Duodenal mucosa (tissue), 2 donors: ENCODE data around the gene REXO1.
A peak's percentile ranks its signal among the peaks of the same experiment; 100 is the strongest.

Source experiments
- H3K27ac ChIP-seq: one replicate; pipeline ENCODE4 v1.7.0; 2013; ENCODE audit warnings: low read depth, low read length
- H3K27me3 ChIP-seq, 2 donors: one replicate each; pipeline ENCODE4 v1.7.0; 2013; ENCODE audit warnings: low read length in 2 of 2, control low read depth in 1 of 2; ENCODE audit not compliant: insufficient read depth in 2 of 2, control insufficient read depth in 1 of 2
- H3K36me3 ChIP-seq, 2 donors: one replicate each; pipeline ENCODE4 v1.7.0; 2013; ENCODE audit warnings: low read length in 2 of 2, control low read depth in 1 of 2; ENCODE audit not compliant: insufficient read depth in 2 of 2, control insufficient read depth in 1 of 2
- H3K4me1 ChIP-seq, 2 donors: one replicate each; pipeline ENCODE4 v1.7.0; 2013; ENCODE audit warnings: low read length in 2 of 2, control low read depth in 1 of 2; ENCODE audit not compliant: insufficient read depth in 2 of 2, control insufficient read depth in 1 of 2
- H3K4me3 ChIP-seq, 2 donors: one replicate each; pipeline ENCODE4 v1.7.0; 2013; ENCODE audit warnings: low read length in 2 of 2, low read depth in 1 of 2
- H3K9ac ChIP-seq, 2 donors: one replicate each; pipeline ENCODE4 v1.7.0; 2013; ENCODE audit warnings: low read length in 2 of 2, low read depth in 1 of 2
- H3K9me3 ChIP-seq, 2 donors: one replicate each; pipeline ENCODE4 v1.7.0; 2013; ENCODE audit warnings: low read length in 2 of 2, control low read depth in 1 of 2; ENCODE audit not compliant: control insufficient read depth in 1 of 2

REXO1 gene

DNA sequence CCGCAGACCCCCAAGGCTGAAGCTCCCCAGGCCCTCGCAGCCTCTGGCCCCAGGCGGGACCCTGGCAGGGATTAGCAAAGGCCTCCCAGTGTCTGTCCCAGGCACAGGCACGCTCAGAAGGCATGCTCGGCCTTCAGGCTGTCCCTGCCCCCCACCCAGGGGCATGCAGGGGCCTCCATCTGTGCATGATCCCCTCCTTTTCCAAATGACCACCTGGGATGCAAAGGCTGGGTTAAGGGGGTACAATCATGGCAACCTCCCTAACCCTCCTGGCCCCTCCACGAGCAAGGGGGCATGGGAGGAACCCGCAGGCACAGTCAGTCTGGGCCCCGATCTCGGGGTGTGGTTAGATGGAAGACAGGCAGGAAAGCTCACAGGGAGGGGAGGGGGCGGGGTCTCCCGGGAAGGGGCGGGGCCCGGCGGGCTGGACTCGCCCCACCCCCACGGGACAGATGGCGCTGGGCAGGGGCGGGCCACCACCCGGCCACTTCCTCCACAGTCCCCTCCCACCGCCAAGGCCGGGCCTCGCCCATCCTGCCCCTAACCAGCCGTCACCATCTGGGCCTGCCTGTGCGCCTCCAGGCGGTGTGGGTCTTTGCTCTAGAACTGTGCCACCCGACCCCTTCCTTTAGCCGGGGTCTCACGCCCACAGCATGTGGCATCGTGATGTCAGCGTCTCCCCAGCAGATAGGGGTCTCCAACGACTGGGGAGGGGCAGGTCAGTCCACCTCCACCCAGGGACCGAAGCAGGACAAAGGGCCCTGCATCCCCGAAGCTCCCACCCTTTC lies 7.0 kb upstream of the REXO1 start:
- Histone ChIP-seq H3K4me1 (peaks cover 51 to 65% of the 10 kb centered on the region in 2 donors), H3K36me3 (no peaks in the 10 kb centered on the region), H3K9me3 (no peaks in the 10 kb centered on the region), H3K27me3 (no peaks in the 10 kb centered on the region), H3K4me3 (peak overlapping the region; percentile 65 to 67), H3K9ac (peak overlapping the region; percentile 97), H3K27ac (peak overlapping the region; percentile 96)

DNA sequence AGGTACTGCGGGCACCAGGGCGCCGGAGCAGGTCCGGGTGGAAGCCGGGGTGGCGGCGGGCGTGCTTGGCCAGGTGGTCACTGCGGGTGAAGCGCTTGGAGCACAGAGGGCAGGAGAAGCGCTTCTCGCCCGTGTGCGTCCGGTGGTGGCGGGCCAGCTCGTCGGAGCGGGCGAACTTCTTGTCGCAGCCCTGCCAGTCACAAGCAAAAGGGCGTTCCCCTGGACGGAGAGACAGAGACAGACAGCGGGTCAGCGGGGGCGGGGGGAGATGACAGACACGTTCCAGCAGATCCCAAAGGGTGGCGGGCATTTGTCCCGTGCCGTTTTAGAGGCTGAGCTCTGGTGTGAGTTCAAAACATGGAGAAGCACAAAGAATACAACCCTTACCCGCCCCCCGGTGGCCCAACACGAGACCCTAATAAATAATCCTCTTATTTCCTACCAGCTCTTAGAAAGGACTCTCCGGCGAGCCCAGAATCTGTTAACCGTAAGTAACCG lies 6.3 kb upstream of the REXO1 start:
- Histone ChIP-seq H3K4me3 (peak overlapping the region in 1 of 2 donors; percentile 67), H3K27ac (peak overlapping the region; percentile 75), H3K9ac (peak overlapping the region; percentile 38 to 97), H3K36me3 (no peaks in the 10 kb centered on the region), H3K9me3 (no peaks in the 10 kb centered on the region), H3K4me1 (peaks cover 49 to 61% of the 10 kb centered on the region in 2 donors), H3K27me3 (no peaks in the 10 kb centered on the region)

DNA sequence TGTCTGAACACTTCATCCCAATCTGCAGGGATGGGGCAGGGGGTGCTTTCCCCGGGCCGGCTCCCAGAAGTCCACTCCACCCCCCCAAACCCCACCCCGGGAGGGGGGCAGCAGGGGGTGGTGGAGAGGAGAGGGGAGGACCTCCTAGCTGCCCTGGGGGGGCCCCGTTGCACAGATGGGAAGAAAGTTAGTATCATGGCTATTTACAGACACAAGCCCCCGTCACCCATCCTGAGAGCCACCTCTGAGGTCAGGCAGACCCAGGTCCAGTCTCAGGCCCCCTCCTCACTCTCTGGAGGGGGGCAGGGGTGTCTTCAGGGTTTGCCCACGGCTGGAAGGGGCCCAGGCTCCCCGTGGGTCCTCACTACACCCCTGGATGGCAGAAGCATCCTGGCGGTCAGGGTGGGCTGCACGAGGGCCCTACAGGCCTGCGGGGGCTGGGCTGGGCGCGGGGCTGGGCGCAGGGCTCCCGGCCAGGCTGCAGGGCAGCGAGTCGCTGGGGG lies 5.8 kb upstream of the REXO1 start:
- H3K27ac ChIP-seq, result no peak overlapping the region
- H3K27me3 ChIP-seq, result no peaks in the 10 kb centered on the region
- no peaks in the 10 kb centered on the region for H3K36me3 ChIP-seq
- H3K4me1 ChIP-seq, result peaks cover 45 to 56% of the 10 kb centered on the region in 2 donors
- no peak overlapping the region for H3K4me3 ChIP-seq
- H3K9ac ChIP-seq, result peak overlapping the region in 1 of 2 donors; percentile 48
- no peaks in the 10 kb centered on the region for H3K9me3 ChIP-seq

DNA sequence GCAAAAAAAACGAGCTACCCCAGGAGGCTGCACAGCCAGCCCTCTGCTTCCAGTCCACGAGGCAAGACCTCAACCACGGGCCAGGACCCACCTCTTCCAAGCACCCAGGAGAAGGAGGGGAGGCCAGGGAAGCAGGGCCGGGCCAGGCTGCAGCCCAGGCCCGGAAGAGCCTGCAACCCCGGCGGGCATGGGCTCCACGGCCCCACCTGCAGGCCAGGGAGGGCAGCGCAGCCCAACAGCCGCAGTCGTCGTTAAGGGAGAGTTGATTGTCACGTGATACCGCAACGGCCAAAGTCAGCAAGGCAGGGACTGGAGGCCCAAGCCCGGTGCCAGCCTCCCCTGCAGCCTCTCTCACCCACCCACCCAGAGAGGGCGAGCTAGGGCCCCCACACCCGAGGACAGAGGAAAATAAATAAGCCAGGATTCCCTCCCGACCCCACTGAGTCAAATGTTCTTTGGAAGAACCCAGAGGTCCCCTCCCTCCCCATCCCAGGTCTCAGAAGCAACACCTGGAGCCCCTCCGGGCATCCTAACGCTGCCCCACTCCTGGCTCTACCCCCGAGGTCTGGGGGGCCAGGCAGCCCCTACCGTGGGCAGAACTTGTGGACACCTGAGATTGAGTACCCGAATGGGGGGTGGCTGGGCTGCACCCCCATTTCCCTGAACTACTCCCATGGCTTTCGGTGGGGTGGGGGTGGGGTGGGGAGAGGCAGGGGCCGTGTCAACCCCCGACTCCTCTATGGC lies 5.2 kb upstream of the REXO1 start:
- Histone ChIP-seq H3K27me3 (no peaks in the 10 kb centered on the region), H3K9ac (peak overlapping the region; percentile 39 to 48), H3K36me3 (no peaks in the 10 kb centered on the region), H3K9me3 (no peaks in the 10 kb centered on the region), H3K4me3 (no peak overlapping the region), H3K4me1 (peaks cover 39 to 49% of the 10 kb centered on the region in 2 donors), H3K27ac (no peak overlapping the region)

DNA sequence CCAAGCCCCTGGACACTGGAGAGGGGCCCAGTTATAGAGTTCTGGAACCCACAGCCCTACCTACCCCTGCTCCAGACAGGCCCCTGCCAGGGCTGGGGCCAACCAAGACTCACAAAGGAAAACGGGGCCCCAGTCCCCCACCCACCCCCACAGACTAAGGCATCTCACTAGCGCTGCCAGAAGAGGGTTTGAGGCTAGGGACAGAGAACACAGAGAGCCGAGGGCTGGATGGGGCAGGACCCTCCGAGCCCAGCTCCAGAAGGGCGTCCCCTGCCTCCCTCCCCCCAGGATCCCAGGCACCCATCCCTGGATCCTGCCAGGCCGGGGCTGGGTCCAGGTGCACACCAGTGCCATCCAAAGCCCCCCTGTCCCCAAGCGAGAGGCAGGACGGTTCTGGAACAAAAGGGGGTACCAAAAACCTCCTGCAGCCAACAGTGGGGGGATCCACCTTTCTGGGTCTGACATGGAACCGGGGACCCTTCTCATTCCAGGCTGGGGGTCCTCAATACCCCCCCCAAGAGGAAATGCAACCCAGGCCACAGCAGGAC lies 4.4 kb upstream of the REXO1 start:
- peak overlapping the region in 1 of 2 donors; percentile 39 for H3K9ac ChIP-seq
- no peaks in the 10 kb centered on the region for H3K27me3 ChIP-seq
- H3K9me3 ChIP-seq, result no peaks in the 10 kb centered on the region
- H3K36me3 ChIP-seq, result no peaks in the 10 kb centered on the region
- H3K27ac ChIP-seq, result no peak overlapping the region
- H3K4me1 ChIP-seq, result peaks cover 32 to 41% of the 10 kb centered on the region in 2 donors
- no peak overlapping the region for H3K4me3 ChIP-seq

DNA sequence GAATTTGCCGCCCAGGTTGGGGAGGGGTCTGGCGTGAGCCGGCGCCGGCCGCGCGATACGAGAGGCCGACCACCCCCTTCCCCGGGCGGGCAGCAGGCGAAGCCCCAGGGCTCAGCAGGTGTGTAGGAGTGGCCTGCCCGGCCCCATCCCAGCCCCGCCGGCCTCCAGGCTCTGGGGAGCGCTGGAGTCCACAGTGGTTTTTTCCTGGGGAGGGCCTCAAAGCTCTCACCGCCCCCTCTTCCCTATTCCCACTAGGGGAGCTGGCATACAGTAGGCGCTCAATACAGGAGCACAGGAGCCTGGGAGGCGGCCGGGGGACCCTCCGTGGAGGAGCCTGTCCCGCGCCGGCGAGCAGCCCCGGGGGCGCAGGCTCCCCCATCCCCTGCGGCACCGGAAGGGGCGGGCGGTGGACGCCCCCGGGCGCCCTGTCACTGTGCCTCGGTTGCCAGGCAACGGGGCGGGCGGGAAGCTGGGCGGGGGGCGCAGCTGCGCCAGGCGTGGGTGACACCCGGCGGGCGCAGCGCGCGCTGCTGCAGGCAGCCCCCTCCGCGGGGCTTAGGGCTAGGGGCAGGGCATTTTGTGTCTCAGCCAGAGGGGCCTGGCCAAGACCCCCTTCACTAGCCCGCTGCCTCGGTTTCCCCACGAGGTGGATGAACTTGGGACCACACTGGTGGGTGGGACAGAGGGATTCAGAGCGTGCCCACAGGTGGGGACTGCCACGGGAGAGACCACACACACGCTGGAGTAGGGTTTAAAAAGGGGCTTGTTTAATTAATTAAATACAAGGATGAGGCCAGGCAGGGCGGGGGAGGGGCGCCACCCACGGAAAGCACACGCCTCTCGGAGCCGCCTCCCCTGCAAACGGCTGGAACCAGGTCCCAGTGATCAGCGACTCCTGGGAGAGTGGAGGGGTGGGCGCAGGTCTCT lies 3.6 kb upstream of the REXO1 start:
- Histone ChIP-seq H3K27ac (no peak overlapping the region), H3K9ac (no peak overlapping the region), H3K27me3 (no peaks in the 10 kb centered on the region), H3K4me3 (no peak overlapping the region), H3K36me3 (no peaks in the 10 kb centered on the region), H3K4me1 (peaks cover 38 to 44% of the 10 kb centered on the region in 2 donors), H3K9me3 (no peaks in the 10 kb centered on the region)

DNA sequence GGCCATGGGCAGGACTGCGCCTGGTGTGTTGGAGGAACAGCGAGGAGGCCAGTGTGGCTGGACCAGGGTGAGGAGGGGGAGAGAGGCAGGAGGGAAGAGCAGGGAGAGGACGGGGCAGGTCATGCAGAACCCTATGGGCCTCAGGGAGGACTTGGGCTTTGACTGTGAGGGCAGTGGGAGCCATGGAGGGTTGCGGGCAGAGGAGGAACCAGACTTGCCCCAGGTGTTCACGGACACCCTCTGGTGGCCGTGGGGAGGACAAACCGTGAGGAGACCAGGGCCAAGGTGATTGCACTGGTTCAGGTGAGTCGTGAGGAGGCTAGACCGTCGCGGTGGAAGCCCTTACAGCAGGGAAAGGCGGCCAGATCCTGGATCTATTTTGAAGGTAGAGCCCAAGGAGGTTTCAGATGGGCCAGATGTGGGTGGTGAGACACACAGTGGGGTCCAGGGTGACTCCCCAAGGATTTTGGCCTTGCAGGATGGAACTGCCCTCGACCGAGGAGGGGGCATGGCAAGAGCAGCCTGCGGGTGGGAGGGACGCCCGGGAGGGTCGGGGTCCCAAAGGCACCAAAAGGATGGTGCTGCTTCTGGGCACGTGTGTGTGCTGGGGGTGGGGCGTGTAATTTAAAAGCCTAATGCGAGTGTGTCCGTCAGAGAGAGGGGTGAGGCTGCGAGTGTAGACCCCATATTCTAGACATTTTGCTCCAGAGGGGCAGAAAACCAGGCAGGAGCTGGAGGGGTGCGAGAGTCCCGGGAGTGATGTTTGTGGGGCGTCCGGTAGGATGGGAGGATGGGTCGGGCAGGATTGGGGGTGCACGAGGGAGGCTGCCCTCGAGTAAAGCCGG lies 2.7 kb upstream of the REXO1 start:
- Histone ChIP-seq H3K27ac (no peak overlapping the region), H3K9ac (no peak overlapping the region), H3K27me3 (no peaks in the 10 kb centered on the region), H3K4me1 (peaks cover 41 to 47% of the 10 kb centered on the region in 2 donors), H3K9me3 (no peaks in the 10 kb centered on the region), H3K4me3 (no peak overlapping the region), H3K36me3 (no peaks in the 10 kb centered on the region)

DNA sequence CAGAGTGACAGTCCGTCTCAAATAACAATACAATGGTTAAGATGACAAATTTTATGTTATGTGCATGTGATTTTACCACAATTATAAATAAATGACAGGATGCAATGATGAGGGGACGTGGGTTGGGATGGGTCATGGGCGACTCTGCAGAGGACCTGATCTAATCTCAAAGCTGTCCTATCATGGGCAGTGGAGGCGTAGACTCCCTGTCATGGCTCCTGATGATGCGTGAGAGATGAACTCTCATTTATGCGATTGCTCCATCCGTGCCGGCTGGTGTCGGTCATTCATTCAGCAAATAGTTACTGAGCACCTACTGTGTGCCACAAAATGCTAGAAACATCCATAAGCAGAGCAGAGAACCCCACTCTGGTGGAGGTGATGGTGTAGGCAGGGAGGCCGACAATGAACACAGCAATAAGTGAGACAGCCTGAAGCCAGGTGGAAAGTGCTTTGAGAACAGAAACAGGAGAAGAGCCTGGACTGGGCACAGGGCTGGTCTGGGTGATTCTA lies 1.7 kb upstream of the REXO1 start:
- Histone ChIP-seq H3K4me3 (no peak overlapping the region), H3K27me3 (no peaks in the 10 kb centered on the region), H3K36me3 (peaks cover 0 to 7% of the 10 kb centered on the region in 2 donors), H3K27ac (no peak overlapping the region), H3K9ac (no peak overlapping the region), H3K9me3 (no peaks in the 10 kb centered on the region), H3K4me1 (peaks cover 43% of the 10 kb centered on the region in 2 donors)

DNA sequence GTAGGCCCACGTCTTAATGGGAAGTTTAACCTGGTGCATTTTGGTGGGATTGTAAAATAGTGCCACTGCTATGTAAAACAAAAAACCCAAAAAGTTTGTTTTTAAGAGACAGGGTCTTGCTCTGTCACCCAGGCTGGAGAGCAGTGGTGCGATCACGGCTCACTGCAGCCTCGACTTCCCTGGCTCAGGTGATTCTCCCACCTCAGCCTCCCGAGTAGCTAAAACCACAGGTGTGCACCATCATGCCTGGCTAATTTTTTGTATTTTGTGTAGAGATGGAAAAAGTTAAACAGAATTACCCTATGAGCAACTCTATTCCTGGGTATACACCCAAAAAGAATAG lies 820 bp upstream of the REXO1 start:
- Histone ChIP-seq H3K4me3 (no peak overlapping the region), H3K27ac (no peak overlapping the region), H3K4me1 (peaks cover 41 to 43% of the 10 kb centered on the region in 2 donors), H3K27me3 (no peaks in the 10 kb centered on the region), H3K36me3 (peaks cover 0 to 13% of the 10 kb centered on the region in 2 donors), H3K9ac (peak overlapping the region in 1 of 2 donors; percentile 35), H3K9me3 (no peaks in the 10 kb centered on the region)
